ENCODE results near the gene FRRS1L. TPM values are rescaled to one million over a fixed set of nuclear protein-coding genes. Genes with fewer than 3 reads are reported as not detected.

Gene FRRS1L
- total RNA-seq, 1 donor from 2014 or later = 2.5 TPM

DNA sequence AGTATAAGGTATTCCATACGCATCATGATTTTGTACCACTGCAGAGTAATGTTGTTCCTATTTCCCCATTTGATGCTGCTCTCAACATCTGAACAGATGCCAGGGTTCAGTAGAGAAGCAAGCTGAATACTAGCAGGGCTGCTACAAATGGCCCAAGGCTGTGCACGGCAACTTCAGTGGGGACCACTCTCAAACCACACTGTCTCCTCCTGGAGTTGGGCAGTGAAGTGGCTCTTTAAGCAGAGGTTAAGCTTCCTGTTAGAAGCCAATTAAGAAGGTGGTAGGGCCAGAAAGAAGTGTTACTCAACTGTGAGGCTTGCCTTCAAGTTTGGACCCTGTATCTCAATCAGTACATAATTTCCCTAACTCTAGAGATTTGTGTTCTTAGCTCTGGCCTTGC, 79.3 kb downstream of the FRRS1L start:
- Histone ChIP-seq H3K9me3 (replicated peaks) (no peaks in the 10 kb centered on the region), H3K4me3 (no peak overlapping the region), H3K36me3 (peaks cover 68% of the 10 kb centered on the region), H3K27ac (replicated peaks) (no peak overlapping the region), H3K4me1 (peaks cover 10% of the 10 kb centered on the region), H3K27me3 (ENCODE audit: low read depth) (no peaks in the 10 kb centered on the region)
- intact Hi-C loops (cut with micrococcal nuclease) = no loop called here
- no peak for DNase-seq
- TF ChIP-seq, protein P1, sequence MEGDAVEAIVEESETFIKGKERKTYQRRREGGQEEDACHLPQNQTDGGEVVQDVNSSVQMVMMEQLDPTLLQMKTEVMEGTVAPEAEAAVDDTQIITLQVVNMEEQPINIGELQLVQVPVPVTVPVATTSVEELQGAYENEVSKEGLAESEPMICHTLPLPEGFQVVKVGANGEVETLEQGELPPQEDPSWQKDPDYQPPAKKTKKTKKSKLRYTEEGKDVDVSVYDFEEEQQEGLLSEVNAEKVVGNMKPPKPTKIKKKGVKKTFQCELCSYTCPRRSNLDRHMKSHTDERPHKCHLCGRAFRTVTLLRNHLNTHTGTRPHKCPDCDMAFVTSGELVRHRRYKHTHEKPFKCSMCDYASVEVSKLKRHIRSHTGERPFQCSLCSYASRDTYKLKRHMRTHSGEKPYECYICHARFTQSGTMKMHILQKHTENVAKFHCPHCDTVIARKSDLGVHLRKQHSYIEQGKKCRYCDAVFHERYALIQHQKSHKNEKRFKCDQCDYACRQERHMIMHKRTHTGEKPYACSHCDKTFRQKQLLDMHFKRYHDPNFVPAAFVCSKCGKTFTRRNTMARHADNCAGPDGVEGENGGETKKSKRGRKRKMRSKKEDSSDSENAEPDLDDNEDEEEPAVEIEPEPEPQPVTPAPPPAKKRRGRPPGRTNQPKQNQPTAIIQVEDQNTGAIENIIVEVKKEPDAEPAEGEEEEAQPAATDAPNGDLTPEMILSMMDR (IDR thresholded peaks at IDR 0.05; ENCODE audit: borderline replicate concordance) = no peak

DNA sequence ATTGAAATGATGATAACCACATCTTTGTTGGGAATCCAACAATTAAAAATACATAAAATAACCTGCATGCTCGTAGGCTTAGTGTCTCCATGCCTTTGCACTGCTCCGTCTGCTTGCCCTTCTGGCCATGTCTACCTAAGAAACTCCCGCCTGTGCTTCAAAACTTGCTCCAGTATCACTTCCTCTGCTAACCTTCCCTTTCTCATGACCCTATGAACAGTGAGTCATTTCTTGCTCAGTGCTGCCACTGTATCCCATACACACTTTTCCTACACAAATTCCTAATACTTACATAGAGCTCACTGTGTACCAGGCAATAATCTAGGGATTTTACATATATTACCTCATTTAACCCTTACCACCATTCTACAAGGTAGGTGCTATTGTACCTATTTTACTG, 80.8 kb downstream of the FRRS1L start:
- Histone ChIP-seq H3K4me3 (no peak overlapping the region), H3K27ac (replicated peaks) (no peak overlapping the region), H3K4me1 (peaks cover 6% of the 10 kb centered on the region), H3K9me3 (replicated peaks) (no peaks in the 10 kb centered on the region), H3K27me3 (ENCODE audit: low read depth) (no peaks in the 10 kb centered on the region), H3K36me3 (peaks cover 65% of the 10 kb centered on the region)
- intact Hi-C loops (cut with micrococcal nuclease) = no loop called here
- TF ChIP-seq, protein P1 (IDR thresholded peaks at IDR 0.05; ENCODE audit: borderline replicate concordance) = no peak
- DNase-seq = no peak

DNA sequence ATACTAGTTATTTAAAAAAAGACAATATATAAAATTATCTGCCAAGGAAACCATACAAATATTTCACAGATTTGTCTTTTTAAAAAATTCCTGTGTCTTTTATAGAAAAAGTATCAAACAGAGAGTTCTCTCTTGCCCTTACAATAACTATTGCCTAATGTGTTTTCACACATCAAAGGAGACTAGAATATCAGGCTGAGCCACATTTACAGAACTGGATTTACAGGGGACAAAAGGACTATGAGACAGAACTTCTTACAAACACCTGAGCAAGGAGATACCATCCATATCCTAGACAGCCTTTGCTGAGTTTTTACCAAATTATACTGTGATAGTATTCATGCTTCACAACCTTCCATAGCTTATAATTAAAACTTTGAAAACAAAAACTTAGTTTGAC, 81.5 kb downstream of the FRRS1L start:
- peaks cover 58% of the 10 kb centered on the region for H3K36me3 ChIP-seq
- TF ChIP-seq, protein P1 (IDR thresholded peaks at IDR 0.05; ENCODE audit: borderline replicate concordance) = no peak

DNA sequence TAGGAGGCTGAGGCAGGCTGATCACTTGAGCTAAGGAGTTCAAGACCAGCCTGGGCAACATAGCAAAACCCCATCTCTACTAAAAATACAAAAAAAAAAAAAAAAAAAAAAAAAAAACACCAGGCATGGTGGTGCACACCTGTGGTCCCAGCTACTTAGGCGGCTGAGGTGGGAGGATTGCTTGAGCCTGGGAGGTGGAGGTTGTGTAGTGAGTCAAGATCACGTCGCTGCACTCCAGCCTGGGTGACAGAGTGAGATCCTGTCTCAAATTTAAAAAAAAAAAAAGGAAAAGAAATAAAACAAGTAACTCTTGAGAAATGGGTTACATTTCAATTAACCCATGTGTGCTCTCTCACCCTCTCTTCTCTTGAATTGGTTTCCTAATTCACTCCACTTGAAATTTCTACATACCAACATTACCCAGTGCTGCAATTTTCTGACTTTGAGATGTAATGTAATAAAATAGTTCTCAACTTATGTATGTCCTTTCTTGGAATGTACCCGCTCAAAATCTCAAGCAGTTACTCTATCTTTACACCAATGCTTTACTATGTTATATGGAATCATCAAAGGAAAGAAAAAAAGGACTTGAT, 83.1 kb downstream of the FRRS1L start:
- Histone ChIP-seq H3K9me3 (replicated peaks) (no peaks in the 10 kb centered on the region), H3K27ac (replicated peaks) (no peak overlapping the region), H3K27me3 (ENCODE audit: low read depth) (no peaks in the 10 kb centered on the region), H3K4me3 (no peak overlapping the region), H3K36me3 (peaks cover 49% of the 10 kb centered on the region), H3K4me1 (peaks cover 6% of the 10 kb centered on the region)
- intact Hi-C loops (cut with micrococcal nuclease) = no loop called here
- TF ChIP-seq, protein P1 (IDR thresholded peaks at IDR 0.05; ENCODE audit: borderline replicate concordance) = no peak
- no peak for DNase-seq

More for the DNA sequence above, 81.5 kb downstream of the FRRS1L start:
- no peaks in the 10 kb centered on the region for H3K27me3 ChIP-seq (ENCODE audit: low read depth)
- H3K27ac ChIP-seq (replicated peaks) = no peak overlapping the region
- H3K4me1 ChIP-seq = peaks cover 6% of the 10 kb centered on the region
- H3K9me3 ChIP-seq (replicated peaks) = no peaks in the 10 kb centered on the region
- no peak overlapping the region for H3K4me3 ChIP-seq
- DNase-seq = no peak
- intact Hi-C loops (cut with micrococcal nuclease) = no loop called here

DNA sequence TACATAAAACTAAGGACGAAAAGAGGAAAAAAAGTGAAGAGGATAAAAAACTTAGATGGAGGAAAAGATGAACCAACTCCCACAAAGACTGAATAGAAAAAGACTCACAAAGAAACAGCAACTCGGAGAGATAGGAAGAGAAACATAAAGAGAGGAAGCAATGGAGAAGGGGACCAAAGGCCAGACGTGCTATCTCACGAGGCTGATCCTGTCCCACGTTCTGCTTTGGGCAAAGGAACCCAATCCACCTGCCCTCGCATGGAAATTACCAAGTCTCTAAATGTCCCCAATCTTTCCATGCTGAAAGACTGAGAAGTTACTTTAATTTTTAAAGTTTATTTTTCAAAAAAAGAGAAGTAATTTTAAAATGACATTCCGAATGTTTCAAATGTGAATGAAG, 83.9 kb downstream of the FRRS1L start:
- no peaks in the 10 kb centered on the region for H3K27me3 ChIP-seq (ENCODE audit: low read depth)
- TF ChIP-seq, protein P1 (IDR thresholded peaks at IDR 0.05; ENCODE audit: borderline replicate concordance) = no peak
- peaks cover 50% of the 10 kb centered on the region for H3K36me3 ChIP-seq
- intact Hi-C loops (cut with micrococcal nuclease) = no loop called here
- no peaks in the 10 kb centered on the region for H3K9me3 ChIP-seq (replicated peaks)
- H3K27ac ChIP-seq (replicated peaks) = no peak overlapping the region
- H3K4me3 ChIP-seq = no peak overlapping the region
- DNase-seq = no peak
- H3K4me1 ChIP-seq = peaks cover 6% of the 10 kb centered on the region

Measured in left ventricle myocardium inferior (tissue), 1 donor.